GM19043 (cell line): ENCODE data around the gene C2orf49.
A peak's percentile ranks its signal among the peaks of the same experiment; 100 is the strongest.

Source experiments
- ATAC-seq: cut with Tn5 transposase; IDR thresholded peaks from one replicate; pipeline ENCODE4 v1.9.1; 2021; ENCODE audit warnings: low read depth; ENCODE audit not compliant: unreplicated experiment

Gene C2orf49

DNA sequence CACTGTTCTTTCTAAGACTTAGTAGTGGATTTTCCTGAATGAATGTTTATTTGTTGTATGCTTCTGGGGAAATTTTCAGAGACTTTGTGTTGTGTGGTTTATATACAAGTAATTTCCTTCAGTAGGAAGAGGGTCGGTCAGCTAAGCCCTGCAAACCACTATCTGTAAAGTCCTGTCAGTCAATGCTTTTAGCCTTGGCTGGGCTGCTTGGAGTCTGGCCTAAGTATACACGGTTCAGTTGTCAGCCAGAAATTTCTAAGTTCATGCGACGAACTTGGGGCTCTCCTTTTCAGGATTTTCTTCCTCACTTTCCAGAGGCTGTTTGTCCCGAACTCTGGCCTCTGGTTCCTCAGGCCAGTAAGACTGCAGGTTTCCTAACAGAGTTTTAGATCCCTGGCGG is 21.3 kb downstream of the C2orf49 start:
- ATAC-seq, result no peak

DNA sequence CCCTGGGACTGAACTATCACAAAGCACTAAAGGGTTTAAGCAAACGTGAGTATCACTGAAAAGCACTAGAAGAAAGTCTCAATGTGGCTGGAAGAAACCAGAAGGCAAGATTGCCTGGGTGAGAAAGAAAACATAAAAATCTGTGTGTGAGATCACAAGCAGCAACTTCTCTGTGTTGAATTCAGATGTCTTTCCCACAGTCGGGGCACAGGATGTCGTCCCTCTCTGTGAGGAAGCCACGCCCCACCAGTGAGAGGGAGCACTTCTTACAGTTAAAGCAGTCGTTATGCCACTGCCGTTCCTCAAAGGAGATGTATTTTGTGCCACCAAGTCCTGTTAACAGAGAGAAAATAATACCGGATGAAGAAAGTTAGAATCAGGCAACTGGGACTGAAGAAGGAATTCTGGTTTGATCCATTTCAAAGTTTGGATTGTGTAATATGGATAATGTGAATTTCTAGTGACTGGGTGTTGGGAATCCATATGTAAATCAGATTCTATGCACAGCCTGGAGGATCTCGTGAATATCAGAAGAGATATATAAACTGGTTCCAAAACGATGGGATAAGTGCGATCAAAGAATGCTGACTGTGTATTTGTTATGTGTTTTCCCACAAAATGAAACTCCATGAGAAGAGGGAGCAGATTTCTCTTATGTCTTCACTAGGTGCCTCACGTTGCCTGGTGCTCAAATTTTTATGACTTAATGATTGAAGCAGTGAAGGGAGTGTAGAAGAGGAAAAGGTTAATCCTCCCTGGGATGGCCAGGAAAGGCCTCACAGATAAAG is 24.0 kb downstream of the C2orf49 start:
- ATAC-seq, result no peak

DNA sequence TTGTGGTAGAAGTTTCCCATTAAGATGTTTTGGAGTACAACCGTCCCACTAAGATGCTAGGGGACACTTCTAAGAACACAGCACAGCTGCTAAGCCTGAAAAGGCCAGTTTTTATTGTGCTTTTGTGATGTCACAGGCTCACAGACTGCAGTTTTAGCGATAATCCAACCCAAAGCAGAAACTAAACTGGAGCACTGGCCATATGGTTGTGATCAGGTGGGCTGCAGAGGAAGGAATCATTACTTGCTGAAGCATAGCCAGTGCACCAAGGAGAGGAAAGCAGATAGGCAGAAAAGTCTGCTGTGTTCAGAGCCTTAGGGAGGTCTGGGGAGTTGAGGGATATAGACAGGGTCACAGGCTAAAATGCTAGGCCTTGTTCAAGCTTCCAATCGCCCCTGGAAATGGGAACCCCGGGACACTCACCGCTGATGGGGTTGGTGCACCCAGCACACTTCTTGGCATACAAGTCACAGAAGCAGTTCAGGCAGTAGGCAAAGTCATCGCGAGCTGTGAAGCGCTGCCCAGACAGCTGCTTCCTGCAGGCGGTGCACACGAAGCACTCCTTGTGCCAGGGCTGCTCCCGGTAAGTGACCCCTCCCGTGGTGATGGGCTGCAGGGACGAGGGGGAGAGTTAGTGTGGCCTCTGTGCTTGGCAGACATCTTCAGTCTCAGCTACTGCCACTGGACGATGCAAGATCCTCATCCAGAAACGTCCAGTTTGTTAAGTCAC is 25.7 kb downstream of the C2orf49 start:
- no peak for ATAC-seq

DNA sequence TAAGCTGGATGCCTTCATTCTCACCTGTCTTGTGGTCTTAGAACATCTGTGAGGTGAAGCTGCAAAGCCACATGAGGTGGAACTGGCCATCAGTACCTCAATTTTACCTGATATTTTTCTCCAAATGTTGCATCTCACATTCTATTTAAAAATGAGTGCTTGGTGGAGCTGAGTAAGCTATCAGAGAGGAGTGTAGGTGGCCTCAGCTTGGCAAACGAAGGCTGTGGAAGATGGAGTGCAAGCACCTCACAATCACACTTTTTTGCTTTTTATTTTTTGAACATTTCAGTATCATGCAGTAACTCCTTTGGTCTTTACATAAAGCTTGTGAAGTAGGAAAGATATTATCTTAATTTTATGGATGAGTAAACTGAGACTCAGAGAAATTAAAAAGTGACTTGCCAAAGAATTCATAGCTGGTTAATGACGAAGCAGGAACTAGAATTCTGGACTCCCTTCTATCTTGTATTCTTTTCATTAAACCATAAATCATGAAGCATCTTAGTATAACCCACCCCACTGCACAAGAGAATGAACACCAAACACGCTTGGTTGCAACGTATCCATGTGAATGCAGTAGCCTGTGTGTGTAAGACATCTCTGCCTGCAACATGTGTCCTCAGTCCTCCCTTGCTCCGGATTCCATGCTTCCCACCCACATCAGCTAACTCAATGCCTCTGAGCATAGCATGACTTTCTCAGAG is 27.2 kb downstream of the C2orf49 start:
- ATAC-seq, result no peak

DNA sequence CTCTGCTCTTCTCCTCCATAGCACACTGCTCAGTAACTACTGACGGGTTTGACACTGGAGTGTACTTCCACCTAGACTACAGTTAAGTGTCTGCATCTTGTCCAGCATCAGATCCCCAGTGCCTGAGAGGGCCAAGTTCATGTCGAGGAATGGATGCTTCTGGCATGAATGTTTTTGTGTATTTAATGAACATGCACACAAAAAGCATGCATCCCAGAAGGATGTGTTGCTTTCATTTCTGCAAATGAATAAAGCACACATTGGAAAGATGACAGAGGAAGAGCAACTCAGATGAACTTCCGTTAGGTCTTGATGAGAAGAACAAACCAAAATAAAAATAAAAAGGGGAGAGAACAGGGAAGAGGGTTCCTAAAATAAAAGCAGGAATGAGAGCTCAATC is 27.9 kb downstream of the C2orf49 start:
- no peak for ATAC-seq

DNA sequence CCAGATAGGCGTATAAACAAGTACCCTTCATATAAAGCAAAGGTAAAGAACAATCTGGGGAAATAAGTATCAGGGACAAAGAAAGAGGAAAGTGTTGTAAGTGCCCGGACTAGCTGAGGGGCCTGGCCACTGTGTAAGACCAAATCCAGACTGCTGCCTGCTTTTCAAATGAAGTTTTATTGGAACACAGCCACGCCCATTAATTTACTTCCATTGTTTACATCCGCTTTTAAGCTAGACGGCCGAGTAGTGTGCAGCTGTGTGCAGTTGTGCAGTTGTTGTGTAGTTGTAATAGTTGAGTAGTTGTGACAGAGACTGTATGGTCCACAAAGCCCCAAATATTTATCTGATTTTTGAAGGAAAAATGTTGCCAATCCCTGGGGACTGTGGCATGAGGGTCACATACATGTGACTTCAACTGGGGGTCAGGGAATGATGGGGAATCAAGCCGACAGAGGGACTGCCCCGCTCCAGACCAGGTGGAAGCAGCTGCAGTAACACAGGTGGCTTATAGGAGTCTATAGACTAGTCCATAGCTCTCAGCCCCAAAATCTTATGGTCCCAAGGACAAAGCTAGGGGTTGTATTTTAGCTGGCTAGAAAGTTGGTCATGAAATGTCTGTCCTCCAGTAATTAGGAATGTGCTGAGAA is 31.5 kb downstream of the C2orf49 start:
- ATAC-seq, result no peak

DNA sequence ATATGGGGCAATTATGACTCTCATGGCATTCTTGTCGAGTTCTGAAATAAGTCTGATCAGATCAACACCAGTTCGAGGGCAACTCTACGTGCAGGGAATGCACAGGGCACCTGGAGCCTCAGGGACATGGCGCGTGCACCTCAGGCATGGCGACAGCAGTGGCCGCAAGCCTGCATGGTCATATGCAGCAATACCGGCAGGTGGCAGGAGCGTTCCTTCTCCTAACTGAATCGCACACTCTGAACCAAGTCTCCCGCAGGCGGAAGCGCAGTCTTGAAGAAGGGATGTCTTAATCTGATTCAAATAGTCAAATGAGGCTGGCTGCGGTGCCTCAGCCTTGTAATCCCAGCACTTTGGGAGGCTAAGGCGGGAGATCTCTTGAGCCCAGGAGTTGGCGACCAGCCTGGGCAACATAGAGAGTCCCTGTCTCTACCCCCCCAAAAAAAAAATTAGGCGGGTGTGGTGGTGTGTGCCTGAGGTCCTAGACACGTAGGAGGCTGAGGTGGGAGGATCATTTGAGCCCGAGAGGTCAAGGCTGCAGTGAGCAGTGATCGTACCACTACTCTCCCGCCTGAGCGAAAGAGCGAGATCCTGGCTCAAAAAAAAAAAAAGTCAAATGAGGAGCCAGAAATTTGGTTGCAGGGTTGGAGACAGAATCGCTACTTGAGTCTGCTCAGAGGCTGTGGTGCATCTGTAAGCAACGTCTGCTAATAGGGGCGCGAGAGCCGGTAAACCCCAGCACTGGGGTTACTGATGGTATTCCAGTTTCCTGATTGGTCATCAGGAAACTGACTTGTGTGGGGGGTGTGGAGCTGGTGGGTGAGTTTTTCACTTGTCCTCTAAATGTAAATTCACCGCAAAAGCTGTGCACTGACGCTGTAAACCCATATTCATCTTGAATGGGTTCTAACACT is 32.7 kb downstream of the C2orf49 start:
- ATAC-seq, result peak; percentile 91

DNA sequence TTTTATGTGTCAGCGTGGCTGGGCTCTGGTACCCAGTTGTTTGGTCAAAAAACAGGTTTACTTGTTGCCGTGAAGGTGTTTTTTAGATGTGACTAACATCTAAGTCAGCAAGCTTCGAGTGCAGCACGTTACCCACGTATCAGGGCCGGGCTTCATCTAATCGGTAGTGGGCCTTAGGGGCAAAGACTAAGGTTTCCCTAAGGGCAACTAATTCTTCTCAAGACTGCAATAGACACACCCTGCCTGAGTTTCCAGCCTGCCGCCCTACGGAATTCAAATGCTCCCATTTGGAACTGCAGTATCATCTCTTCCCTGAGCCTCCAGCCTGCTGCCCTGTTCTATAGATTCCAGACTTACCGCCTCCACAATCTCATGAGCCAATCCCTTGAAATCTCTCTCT is 33.8 kb downstream of the C2orf49 start:
- ATAC-seq, result no peak

DNA sequence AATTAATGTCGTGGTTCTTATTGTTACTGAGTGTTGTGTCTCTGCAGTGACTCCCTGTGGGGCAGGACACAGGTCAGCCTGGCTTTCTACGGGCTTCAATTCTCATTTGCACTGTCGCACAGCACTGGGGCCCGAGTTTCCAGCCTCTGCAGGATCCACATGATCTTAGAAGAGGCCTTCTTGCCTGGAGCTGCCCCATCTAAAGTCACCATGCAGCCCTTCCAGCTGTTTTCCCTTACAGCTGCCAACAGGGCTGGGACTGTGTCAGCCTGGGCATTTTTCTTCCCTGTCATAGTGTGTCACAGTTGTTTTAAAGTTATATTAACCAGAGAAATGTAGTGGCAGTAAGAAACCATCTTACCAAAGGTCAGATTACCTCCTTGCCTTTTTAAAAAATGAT is 34.5 kb downstream of the C2orf49 start:
- ATAC-seq, result no peak

DNA sequence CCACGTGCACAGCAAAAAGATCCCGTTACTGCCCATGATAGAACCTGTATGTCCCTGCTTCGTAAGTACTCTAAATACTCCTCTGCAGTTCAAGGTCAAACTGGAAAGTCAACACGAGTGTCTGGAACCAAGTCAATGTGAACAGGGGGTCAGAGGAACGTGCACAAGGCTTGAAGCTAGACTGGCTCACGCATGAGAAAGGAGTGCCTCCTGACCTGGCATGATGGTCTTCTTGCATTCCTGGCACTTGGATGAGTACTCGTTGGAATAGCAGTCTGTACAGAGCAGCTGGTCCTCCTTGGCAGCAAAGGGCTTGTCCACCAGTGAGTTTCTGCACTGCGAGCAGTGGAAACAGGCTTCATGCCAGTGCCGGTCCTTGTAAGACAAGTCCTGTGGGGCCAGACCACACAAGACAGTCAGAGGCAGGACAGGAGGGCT is 36.0 kb downstream of the C2orf49 start:
- peak; percentile 4 for ATAC-seq

DNA sequence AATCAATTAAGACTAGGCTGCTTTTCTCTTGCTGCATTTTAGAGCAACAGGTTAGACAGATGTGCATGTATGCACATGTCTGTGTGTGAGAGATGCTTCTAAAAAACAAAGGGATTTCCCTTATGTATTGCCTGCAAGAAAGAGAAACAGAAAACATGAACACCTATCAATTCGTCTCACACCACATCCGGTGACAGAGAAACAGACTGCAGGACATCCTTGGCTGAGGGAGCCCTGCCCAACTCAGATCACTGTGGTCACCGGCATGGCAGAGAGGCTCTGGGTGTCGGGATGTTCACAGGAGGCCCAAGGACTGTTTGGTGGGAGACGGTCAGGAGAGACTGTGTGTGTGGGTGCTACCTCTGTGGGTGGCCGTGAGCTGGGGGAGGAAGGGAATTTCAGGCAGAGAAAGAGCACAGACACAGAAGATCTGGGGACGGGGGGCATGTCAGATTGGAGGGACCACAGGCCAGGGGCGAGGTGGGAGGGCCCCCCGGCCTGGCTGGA is 36.6 kb downstream of the C2orf49 start:
- peak; percentile 77 for ATAC-seq

DNA sequence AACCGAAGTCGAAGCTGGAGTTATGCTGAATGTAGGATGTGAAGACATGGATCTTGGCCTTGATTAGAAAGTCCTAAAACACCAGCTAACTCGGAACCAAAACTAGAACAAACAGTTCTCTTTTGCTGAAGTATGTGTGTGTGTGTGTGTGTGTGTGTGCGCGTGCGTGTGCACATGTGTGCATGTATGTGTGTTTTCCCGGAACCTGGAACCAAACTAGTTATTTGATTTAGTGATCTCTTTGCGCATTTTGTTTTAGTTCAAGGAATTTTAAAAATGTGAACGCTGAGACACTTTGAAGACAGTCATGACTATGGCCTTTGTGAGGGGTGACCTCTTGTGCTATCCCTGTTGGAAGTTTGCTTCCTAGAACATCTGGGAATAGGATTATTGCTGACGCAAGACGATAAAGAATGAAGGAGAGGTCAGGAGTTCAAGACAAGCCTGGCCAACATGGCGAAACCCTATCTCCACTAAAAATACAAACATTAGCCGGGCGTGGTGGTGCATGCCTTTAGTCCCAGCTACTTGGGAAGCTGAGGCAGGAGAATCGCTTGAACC is 37.7 kb downstream of the C2orf49 start:
- no peak for ATAC-seq

DNA sequence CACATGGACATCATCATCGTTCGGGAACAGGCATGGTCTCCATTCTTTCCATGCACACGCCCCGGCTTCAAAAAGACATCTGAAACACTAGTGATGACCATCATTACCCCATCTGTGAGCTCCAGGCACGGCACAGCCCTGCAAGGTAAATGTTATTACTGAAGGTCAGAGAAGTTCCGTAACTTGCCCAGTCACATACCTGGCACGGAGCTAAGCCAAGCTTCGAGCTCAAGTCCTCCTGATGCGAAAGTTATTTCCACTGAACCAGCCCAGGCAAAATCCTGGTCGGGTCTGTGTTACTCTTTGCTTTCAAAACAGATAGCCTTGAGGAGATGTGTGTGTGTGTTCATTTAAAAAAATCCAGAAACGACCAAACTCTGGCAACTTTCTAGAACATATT is 38.7 kb downstream of the C2orf49 start:
- no peak for ATAC-seq

DNA sequence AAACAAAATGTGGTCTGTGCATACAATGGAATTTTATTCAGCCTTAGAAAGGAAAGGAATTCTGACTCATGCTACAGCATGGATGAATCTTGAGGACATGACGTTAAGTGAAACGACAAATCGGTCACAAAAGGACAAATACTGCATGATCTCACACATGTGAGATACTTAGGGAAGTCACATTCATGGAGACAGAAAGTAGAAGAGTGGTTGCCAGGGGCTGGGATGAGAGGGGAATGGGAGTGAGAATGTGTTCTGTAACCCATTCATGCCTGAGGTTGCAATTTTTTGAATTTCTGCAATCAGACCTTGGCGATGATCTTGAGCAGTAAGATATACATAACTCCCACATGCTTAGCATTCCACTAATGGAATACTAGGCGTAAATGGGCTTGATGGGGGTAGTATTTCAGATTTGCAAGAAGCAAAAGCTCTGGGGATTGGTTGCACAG is 39.5 kb downstream of the C2orf49 start:
- no peak for ATAC-seq

DNA sequence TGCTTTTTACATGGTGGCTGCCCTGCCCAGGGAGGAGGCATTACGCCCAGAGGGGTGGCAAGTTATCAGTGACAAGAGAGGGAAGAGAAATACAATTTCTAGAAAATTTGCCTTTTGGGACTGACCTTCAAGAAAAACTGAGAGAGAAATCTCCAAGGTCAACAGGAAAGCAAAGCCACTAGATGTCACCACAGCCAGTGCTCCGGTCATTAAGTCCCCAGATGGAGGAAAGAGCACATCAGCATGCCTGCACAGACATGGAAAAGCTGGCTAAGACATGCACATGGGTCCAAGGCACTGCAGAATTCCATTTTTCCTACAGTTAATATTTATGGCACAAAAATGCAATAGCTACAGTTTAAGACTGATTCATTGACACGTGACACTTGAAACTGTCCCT is 40.5 kb downstream of the C2orf49 start:
- ATAC-seq, result no peak

DNA sequence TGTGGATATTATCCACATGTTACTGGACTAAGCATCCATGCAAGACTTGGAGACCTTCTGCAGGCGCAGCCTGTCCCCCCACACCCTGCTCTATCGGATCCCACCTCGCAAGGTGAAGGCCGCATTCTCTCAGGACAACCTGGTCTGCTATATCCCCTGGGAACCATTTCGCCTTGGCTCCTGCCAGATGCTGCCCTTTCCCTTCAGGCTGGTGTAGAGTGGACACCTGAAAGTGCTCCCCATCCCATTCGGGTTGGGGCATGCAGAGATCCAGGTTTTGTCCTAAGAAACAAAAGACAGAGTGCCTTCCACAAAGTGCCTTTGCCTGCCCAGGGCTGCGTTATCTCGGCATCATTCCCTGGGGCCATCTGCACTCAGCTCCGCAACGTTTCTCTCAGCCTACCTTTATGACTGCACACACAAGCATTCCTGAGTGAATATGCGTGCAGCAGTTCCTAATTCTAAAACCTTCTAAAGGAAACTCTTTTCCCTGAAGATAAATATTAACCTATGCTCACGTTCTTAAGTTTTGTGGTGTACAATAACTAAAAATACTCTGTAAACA is 41.0 kb downstream of the C2orf49 start:
- no peak for ATAC-seq

DNA sequence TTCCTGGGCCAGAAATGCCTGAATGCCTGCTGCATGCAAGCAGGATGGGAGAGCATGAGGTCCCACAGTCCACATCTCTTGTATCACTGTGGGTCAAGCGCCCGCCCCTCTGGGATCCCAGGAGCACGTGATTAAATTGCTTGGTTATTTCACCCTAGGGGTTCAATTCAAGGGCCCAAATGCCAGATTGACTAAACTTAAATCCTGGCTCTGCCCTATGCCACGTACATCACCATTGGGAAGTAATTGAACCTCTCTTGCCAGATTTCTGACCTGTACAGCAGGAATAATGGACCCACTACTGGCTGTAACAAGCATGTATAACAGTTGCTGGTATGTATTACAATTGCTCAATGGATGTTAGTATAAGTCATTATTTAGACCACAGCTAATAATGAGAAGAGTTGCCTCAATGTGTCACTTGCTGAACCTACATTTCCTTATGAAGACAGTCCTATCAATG is 41.6 kb downstream of the C2orf49 start:
- no peak for ATAC-seq

DNA sequence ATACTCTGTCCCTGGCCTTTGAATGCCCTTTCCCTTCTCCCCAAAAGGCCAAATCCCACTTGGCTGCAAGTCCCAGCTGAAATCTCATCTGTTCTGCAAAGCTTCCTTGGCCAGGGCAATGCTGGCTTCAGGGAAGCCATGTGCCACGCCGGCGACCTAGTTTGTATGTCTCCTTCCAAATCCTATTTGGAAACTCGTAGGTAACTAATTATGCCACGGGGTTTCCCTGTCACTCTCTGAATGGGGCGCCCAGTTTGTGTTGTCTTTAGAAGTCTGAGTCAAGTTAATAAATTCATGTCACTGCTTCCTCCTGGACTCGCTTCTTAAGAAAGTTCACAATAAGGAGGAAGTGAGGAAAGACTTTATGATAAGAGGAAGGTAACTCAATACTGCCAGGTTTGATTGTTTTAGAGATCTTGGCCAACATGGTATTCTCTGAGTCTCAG is 42.4 kb downstream of the C2orf49 start:
- ATAC-seq, result no peak
